ENCODE data around the gene DQX1.
"Not testable (repeated sequence)": the region's sequence is repeated elsewhere in the genome, so short reads cannot be mapped to it uniquely, and the experiment has no call there.

Gene DQX1, protein sequence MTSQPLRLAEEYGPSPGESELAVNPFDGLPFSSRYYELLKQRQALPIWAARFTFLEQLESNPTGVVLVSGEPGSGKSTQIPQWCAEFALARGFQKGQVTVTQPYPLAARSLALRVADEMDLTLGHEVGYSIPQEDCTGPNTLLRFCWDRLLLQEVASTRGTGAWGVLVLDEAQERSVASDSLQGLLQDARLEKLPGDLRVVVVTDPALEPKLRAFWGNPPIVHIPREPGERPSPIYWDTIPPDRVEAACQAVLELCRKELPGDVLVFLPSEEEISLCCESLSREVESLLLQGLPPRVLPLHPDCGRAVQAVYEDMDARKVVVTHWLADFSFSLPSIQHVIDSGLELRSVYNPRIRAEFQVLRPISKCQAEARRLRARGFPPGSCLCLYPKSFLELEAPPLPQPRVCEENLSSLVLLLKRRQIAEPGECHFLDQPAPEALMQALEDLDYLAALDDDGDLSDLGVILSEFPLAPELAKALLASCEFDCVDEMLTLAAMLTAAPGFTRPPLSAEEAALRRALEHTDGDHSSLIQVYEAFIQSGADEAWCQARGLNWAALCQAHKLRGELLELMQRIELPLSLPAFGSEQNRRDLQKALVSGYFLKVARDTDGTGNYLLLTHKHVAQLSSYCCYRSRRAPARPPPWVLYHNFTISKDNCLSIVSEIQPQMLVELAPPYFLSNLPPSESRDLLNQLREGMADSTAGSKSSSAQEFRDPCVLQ

DNA sequence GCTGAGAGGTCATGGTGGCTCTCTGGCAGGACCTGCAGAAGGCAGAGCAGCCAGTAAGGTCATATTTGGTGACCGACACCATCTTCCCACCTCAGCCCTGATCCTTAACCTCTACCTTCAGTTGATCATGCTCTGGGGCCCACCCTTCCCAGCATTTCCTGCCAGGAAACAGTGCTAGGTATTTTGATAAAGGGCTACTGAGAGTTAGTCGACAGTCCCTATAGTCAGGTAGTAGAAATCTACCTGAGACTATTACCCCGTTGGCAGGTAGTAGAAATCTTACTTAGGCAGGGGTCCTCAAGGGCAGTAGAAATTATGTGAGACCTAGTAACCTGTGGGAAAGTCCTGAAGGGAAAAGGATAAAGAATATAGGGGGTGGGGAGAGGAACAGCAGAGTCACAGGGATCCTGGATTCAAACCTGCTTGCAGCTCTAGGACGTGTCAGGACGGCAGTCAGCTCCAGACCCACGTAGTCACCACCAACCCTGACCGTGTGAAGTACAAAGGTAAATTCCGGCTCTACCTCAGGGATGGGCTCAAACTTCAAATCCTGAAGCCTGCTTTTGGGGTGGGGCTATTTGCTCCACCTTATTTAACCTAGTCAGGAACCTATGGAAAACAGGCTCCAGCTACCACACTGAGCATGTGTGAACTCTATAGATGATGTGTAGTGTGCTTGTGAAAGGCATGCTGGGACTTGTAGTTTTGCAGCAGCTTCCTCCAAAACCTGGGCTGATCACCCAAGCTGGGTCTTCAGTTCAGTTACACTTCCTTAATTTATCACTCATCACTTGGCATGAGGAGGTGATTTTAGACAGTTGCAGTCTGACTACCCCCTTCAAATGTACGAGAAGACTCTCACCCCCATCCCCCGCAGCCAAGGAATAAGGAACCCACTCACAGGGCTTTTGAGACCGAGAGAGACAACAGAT lies at the start of gene DQX1:
Gene DQX1 (minus strand): TSS at position 515 of the 932 bp plus-strand sequence. CDS start 502 bp downstream, at position 13.
- DNase-seq (ENCODE audit: low spot score), result no peak

DNA sequence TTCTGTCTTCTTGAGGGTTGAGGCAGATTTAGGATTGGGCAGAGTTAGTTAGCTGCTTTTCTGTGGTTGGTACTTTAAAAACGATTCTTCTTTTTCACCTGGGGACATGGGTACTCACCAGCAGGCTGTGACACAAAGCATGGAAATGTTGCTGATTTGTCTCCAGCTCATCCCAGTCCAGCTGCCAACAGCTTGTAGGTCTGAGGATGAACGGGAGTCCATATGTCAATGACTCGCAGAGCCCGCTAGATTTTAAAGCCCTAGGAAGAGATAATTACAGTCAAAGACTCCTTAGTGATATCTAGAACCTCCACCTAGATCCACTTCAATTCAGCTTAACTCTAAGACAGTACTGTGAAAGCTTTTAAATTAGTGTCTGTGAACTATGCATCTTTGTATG lies 49.3 kb upstream of the DQX1 start:
- DNase-seq (ENCODE audit: low spot score), result no peak

- DNase-seq (ENCODE audit: low spot score), result peak; percentile 30
Observed at GRCh38 chr2:74573747-74574562, 47.9 kb upstream of the DQX1 start.

DNA sequence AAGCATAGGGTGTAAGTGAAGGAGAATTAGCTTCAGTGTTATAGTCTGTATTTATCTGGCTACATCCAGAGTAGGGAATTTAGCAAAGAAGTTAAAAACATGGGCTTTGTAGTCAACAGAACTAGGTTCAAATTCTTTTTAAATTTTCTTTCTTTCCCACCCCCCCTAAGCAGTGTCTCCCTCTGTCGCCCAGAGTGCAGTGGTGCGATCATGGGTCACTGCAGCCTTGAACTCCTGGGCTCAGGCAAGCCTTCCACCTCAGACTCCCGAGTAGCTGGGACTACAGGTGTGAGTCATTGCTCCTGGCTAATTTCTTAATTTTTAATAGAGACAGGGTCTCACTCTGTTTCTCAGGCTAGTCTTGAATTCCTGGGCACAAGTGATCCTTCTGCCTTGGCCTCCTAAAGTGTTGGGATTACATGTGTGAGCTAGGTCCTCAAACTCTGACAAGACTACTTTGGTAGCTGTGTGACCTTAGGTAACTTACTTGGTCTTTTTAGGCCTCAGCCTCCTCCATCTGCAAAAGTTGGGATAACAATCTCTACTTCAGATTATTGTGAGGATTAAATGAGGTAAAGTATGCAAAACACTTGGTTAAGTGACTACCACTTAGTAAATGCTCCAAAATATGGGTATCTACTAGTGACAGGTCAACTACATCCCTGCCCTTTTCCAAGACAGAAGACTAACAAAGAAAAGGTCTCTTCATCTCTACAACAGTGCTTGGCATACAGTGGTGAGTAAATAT lies 46.3 kb upstream of the DQX1 start:
- peak; percentile 38 for DNase-seq (ENCODE audit: low spot score)

DNA sequence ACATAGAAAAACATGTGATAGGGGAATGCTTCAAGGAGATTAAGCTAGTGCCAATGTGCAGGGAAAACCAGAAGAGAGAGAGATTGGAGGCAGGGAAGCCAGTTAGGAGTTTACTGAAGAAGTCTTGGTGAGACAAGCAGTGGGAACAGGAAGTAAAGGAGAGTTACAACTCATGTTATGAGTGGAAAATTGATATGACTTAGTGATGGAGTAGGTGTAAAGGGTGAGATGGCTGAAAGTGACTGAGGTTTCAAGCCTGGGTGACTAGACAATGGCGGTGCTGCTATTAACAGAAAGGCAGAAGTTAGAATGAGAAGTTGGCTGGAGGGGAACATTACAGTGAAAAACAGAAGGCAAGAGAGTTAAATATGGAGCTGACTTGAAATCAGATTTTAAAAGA lies 45.0 kb upstream of the DQX1 start:
- no peak for DNase-seq (ENCODE audit: low spot score)

GRCh38 chr2:74569686-74570085 lies 43.7 kb upstream of the DQX1 start:
- no peak for DNase-seq (ENCODE audit: low spot score)

GRCh38 chr2:74567881-74568280 lies 41.9 kb upstream of the DQX1 start:
- DNase-seq (ENCODE audit: low spot score), result no peak

DNA sequence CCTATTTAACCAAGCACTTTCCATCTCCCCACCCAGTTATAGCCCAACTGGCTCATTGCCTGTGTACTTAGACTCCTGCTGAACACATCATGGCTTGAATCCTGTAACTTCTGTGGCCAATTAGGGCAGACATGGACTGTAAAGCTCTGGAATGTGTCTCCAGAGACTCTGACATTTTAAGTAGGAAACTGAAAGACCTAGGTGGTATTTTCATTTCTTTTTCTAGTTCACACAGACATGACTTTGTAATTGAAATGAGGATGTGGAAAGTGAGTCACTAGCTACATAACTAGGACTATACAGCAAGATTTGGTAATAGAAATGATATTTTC lies 40.7 kb upstream of the DQX1 start:
- DNase-seq (ENCODE audit: low spot score), result peak; percentile 76

GRCh38 chr2:74566076-74566753 lies 40.2 kb upstream of the DQX1 start:
- DNase-seq (ENCODE audit: low spot score), result no peak

- no peak for DNase-seq (ENCODE audit: low spot score)
Observed at GRCh38 chr2:74564222-74564621, 38.2 kb upstream of the DQX1 start.

GRCh38 chr2:74562126-74562775 lies 36.2 kb upstream of the DQX1 start:
- no peak for DNase-seq (ENCODE audit: low spot score)

DNA sequence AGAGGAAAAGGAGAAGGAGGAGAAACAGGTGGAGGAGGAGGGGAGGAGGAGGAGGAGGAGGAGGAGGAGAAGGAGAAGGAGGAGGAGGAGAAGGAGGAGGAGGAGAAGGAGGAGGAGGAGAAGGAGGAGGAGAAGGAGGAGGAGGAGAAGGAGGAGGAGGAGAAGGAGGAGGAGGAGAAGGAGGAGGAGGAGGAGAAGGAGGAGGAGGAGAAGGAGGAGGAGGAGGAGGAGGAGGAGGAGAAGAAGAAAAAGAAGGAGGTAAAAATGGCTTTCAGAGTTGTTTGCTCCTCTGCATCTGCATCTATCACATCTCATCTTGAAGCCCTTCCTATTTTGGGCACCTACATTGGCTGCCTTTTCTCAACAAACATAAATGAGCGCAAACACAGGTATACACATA lies 35.0 kb upstream of the DQX1 start:
- not testable (repeated sequence) for DNase-seq (ENCODE audit: low spot score)

DNA sequence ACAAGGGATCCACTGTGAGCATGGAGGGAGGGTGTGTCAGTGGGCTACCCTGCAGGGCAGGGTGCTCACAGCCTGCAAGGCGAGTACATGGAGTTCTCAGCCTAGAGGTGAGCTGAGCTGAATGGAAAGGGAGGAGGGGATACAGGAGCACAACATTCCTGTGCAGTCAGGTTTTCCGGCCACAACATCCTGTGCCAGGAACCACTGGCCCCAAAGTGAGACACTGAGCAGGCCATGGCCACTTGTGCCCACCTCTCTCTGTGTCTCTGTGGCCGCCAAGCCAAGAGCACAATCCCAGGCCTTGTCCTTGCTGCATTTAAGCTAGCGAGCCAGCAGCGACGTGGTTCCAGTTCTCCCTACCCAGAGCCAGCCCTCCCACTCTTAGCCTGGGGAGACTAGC lies 34.6 kb upstream of the DQX1 start:
- peak; percentile 71 for DNase-seq (ENCODE audit: low spot score)

GRCh38 chr2:74559912-74560311 lies 33.9 kb upstream of the DQX1 start:
- DNase-seq (ENCODE audit: low spot score), result no peak

DNA sequence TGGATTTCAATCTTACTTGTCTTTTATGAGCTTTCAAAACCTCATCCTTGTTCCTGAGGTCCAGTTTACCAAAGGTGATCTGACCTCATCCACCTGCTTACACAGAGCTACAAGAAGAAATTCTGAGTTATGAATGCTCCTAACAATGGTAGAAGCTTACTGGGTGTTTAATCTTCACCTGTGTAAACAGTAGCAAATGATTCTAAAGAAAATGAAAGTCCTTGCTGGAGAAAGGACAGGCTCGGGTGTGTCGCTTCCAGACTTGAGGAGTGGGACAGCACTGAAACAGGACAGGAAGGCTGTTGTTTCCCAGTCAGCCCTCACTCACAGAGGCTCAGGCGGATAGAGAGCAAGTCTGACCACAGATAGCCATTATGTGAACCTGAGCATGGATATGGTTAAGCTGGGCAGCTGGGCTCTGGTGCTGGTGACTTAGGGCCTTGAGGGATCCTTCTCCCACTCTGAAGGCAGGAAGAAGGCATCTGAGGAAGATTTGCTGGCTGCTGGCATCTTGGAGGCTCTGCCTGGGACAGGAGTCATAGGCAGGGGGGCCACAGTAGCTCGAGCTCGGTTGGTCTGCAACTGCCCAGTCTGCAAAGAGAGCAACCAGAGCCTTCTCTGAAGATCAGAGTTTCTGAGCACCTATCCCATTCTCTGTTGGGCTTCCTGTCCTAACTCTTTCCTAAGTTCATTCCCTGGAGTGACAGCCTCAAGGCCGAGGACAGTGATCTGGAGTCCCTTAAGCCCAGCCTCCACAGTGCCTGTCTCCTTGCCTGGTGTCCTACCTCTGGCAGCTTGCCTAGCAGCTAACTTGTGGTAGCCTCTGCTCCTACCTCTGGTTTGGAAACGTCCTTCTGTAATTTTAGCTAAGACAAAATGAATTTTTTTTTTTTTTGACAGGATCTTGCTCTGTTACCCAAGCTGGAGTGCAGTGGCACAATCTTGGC lies 32.5 kb upstream of the DQX1 start:
- DNase-seq (ENCODE audit: low spot score), result no peak

GRCh38 chr2:74556831-74557370 lies 30.9 kb upstream of the DQX1 start:
- DNase-seq (ENCODE audit: low spot score), result no peak

DNA sequence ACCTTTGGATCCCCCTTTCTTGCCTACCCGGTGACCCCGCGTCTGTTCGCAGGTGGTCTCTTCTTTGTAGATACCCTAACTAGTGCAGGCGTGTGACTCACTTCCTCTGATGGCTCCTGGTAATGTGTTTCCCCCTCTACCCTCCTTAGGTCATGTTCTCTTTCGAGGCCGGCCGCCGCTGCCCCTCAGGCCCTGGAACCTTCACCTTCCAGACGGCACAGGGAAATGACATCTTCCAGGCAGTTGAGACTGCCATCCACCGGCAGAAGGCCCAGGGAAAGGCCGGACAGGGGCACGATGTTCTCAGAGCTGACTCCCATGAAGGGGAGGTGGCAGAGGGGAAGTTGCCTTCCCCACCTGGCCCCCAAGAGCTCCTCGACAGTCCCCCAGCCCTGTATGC lies 30.1 kb upstream of the DQX1 start:
- DNase-seq (ENCODE audit: low spot score), result no peak

GRCh38 chr2:74555610-74556103 lies 29.6 kb upstream of the DQX1 start:
- no peak for DNase-seq (ENCODE audit: low spot score)
